GM12878 (cell line): ENCODE measurements around the gene SPAG17. TPM values are rescaled to one million over a fixed set of nuclear protein-coding genes. Genes with fewer than 3 reads are reported as not detected.

Source experiments
- ATAC-seq: fragments of 200-7000 bp; cut with Tn5 transposase; 3 replicates; pipeline ENCODE4 v1.9.1; 2020; ENCODE audit warnings: mild to moderate bottlenecking, moderate library complexity
- BruUV-seq: library from RNA; stranded (reverse); fragments of 400-500 nt; replicated peaks from 2 replicates; lab custom pipeline; 2021; lab: Mats Ljungman, UMichigan
- CTCF ChIA-PET: fragments of 300-600 bp; sonication (Branson Sonifier 250); formaldehyde crosslinking; extraction: SDS; loops from one replicate; lab custom pipeline; 2021; ENCODE audit warnings: inconsistent platforms; lab: Yijun Ruan, JAX
- POLR2A ChIA-PET: fragments of 350-600 bp; formaldehyde crosslinking; extraction: SDS; loops from one replicate; lab custom pipeline; 2021; ENCODE audit warnings: inconsistent platforms; lab: Charles Lee
- RAD21 ChIA-PET: fragments of 300-600 bp; sonication (Branson Sonifier 250); formaldehyde crosslinking; loops from one replicate; lab custom pipeline; 2023; ENCODE audit warnings: antibody characterized with exemption; ENCODE audit not compliant: unreplicated experiment; lab: Charles Lee
- SMC1A ChIA-PET: fragments of 300-600 bp; sonication (Branson Sonifier 250); formaldehyde crosslinking; loops from one replicate; lab custom pipeline; 2023; ENCODE audit not compliant: unreplicated experiment, uncharacterized antibody; lab: Charles Lee
- DNase-seq: peaks from one replicate; pipeline ENCODE4 v3.0.0-alpha.2; 2011; ENCODE audit warnings: low read depth, low spot score
- FAIRE-seq: peaks from 3 replicates; lab custom pipeline; 2011; peaks lifted over from hg19 to GRCh38; lab: Jason Lieb, UNC
- H2AFZ ChIP-seq: 2 replicates; pipeline ENCODE4 v1.6.0; 2011; ENCODE audit warnings: low read depth, low read length, control low read depth; ENCODE audit not compliant: control insufficient read depth
- H3K27ac ChIP-seq: 2 replicates; pipeline ENCODE4 v1.5.1; 2011; ENCODE audit warnings: control low read depth; ENCODE audit not compliant: control insufficient read depth, insufficient read depth
- H3K27me3 ChIP-seq, 2 experiments: replicated peaks in 1 of 2; 2 replicates each; pipeline versions ENCODE4 v1.6.0 to v1.6.1; 2011; ENCODE audit warnings: low read length in 1 of 2; ENCODE audit not compliant: control insufficient read depth in 2 of 2, insufficient read depth in 2 of 2
- H3K36me3 ChIP-seq, 2 experiments: 2 replicates each; pipeline ENCODE4 v1.5.1; 2011; ENCODE audit warnings: low read length in 1 of 2; ENCODE audit not compliant: control insufficient read depth in 2 of 2, insufficient read depth in 2 of 2
- H3K4me1 ChIP-seq: 2 replicates; pipeline ENCODE4 v1.6.1; 2011; ENCODE audit warnings: mild to moderate bottlenecking, low read length, moderate library complexity, mixed read lengths; ENCODE audit not compliant: control insufficient read depth, insufficient read depth
- H3K4me2 ChIP-seq: 2 replicates; pipeline ENCODE4 v1.6.0; 2011; ENCODE audit warnings: control low read depth; ENCODE audit not compliant: control insufficient read depth, insufficient read depth
- H3K4me3 ChIP-seq: fragments of 200-600 bp; sonication (generic); 2 replicates; pipeline ENCODE4 v1.5.1; 2016
- H3K79me2 ChIP-seq: 2 replicates; pipeline ENCODE4 v1.6.0; 2011; ENCODE audit warnings: low read length; ENCODE audit not compliant: control insufficient read depth, insufficient read depth
- H3K9ac ChIP-seq: 2 replicates; pipeline ENCODE4 v1.8.0; 2011; ENCODE audit warnings: low read length, control low read depth, mixed read lengths; ENCODE audit not compliant: control insufficient read depth, insufficient read depth
- H3K9me3 ChIP-seq: replicated peaks from 3 replicates; pipeline ENCODE4 v1.5.1; 2011; ENCODE audit warnings: mild to moderate bottlenecking, low read length; ENCODE audit not compliant: control insufficient read depth, insufficient read depth
- H4K20me1 ChIP-seq: 2 replicates; pipeline ENCODE4 v1.6.0; 2011; ENCODE audit not compliant: control insufficient read depth, insufficient read depth
- BHLHE40 ChIP-seq, 2 experiments: fragments of 450-650 bp in 1 of 2; IDR thresholded peaks; 2 replicates each; pipeline ENCODE4 v1.6.1; 2011 to 2017; ENCODE audit warnings: low read depth in 2 of 2, borderline replicate concordance in 1 of 2, improper control_type of control experiment in 1 of 2, low read length in 1 of 2, mild to moderate bottlenecking in 1 of 2
- JUND ChIP-seq: IDR thresholded peaks from 2 replicates; pipeline ENCODE4 v1.6.1; 2012; ENCODE audit warnings: low read depth, mild to moderate bottlenecking, low read length, improper control_type of control experiment, moderate library complexity
- KDM1A ChIP-seq: fragments of 200-600 bp; sonication (generic); IDR thresholded peaks from 2 replicates; pipeline ENCODE4 v1.6.1; 2016; ENCODE audit warnings: borderline replicate concordance
- MYB ChIP-seq: fragments of 150-350 bp; IDR thresholded peaks from 2 replicates; pipeline ENCODE4 v1.6.1; 2014; ENCODE audit warnings: mild to moderate bottlenecking, low read depth, low read length, borderline replicate concordance
- SMAD1 ChIP-seq: fragments of 450-650 bp; IDR thresholded peaks from 2 replicates; pipeline ENCODE4 v1.6.1; 2018; ENCODE audit warnings: mild to moderate bottlenecking, low read depth; ENCODE audit not compliant: partially characterized antibody
- YY1 ChIP-seq: IDR thresholded peaks from 2 replicates; pipeline ENCODE4 v1.6.1; 2011; ENCODE audit warnings: low read depth, mild to moderate bottlenecking, low read length
- WGBS: methylation state at CpG from one replicate; pipeline ENCODE4 v1.1.6; 2016; ENCODE audit warnings: low lambda C conversion rate; ENCODE audit not compliant: insufficient replicate concordance, insufficient coverage; ENCODE audit errors: missing lambda C conversion rate; 5-methylcytosine and 5-hydroxymethylcytosine counted together
- in situ Hi-C: fragments of 300-500 bp; cut with MboI; formaldehyde crosslinking; loops from 9 replicates; pipeline ENCODE4 v1.14.3; 2018; ENCODE audit warnings: mixed read lengths
- intact Hi-C: fragments of 100-400 bp; cut with micrococcal nuclease; formaldehyde crosslinking; loops from one replicate; pipeline ENCODE4 v1.14.2; 2022; ENCODE audit not compliant: unreplicated experiment
- polyA plus RNA-seq, 11 experiments: library from polyadenylated mRNA; depleted of rRNA in 4 of 11; unstranded in 6 of 11; stranded (reverse) in 5 of 11; fragments of >200 nt; fragmentation: Nextera tagmentation in 4 of 11; fragmentation: Illumina TruSeq in 1 of 11; extraction: Ambion mirVana in 4 of 11; extraction: Trizol in 1 of 11; gene quantifications; 1 replicate in 1 of 11; 2 replicates in 10 of 11; pipeline versions ENCODE4 v1.2.1 to v1.2.3, GENCODE V29; 2011 to 2016; ENCODE audit warnings: inconsistent platforms in 2 of 11, missing spikeins in 2 of 11, low read depth in 1 of 11
- total RNA-seq, 4 experiments: library from RNA; depleted of rRNA in 3 of 4; stranded (reverse); fragments of >200 nt in 3 of 4; fragmentation: Illumina TruSeq in 1 of 4; extraction: Trizol in 1 of 4; gene quantifications; 2 replicates each; pipeline versions ENCODE4 v1.2.1 to v1.2.3, GENCODE V29; 2013 to 2021

Gene SPAG17
- total and polyA plus RNA-seq, 10 of the 15 experiments (the other 5 are each of a cell fraction or from before 2014, with no cell fraction given) = 0.02 to 0.16 (median 0.03) TPM; not detected in 7

DNA sequence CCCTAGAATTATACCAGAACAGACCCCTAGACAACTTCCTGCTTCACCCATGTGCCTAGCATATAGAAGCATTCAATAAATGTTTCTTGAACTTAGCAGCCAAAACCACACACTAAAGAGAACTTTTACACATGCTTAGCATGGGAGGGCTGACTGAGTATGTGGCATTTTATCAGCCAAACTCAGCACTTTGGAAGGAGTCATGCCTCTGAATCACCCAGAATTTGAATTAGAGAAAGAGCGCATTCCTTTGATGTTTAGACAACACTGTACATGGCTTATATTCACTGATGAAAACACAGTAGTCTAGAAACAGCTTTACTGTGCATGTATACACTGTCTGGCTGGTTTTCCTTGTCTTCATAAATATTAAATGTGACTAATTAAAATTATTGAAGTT lies 26.1 kb downstream of the SPAG17 start:
- DNase-seq = no peak
- SMC1A ChIA-PET = no interaction called here

GRCh38 chr1:118157506-118157905 lies 27.5 kb downstream of the SPAG17 start:
- ATAC-seq = no peak
- ChIA-PET SMC1A (no interaction called here), CTCF (no interaction called here), RAD21 (no interaction called here), POLR2A (no interaction called here)
- Histone ChIP-seq H3K36me3 (no peaks in the 10 kb centered on the region), H3K9ac (no peak overlapping the region), H2AFZ (no peak overlapping the region), H3K4me2 (no peak overlapping the region), H3K27me3 (no peaks in the 10 kb centered on the region), H3K4me1 (no peaks in the 10 kb centered on the region), H3K27ac (no peak overlapping the region), H4K20me1 (no peaks in the 10 kb centered on the region), H3K9me3 (no peaks in the 10 kb centered on the region), H3K79me2 (no peaks in the 10 kb centered on the region), H3K4me3 (no peak overlapping the region)
- DNase-seq = no peak
- no TSS peak for BruUV-seq
- in situ Hi-C loops (no loop called here), intact Hi-C loops (loop anchor here (10.0 kb wide), 1 partner anchor 1117 kb away; no protein-coding TSS in a partner anchor)
- FAIRE-seq = no peak
- no peak for TF ChIP-seq SMAD1
- TF ChIP-seq, all 136 proteins: peak for 0
- 16% methylated on average over 2 of the region's 2 CpGs for WGBS

More for the DNA sequence above, 26.1 kb downstream of the SPAG17 start:
- Histone ChIP-seq H3K27me3 (no peaks in the 10 kb centered on the region; a peak in 1 of 4 replicates), H3K9me3 (no peaks in the 10 kb centered on the region), H3K4me1 (no peaks in the 10 kb centered on the region), H3K4me3 (no peak overlapping the region), H2AFZ (no peak overlapping the region), H4K20me1 (no peaks in the 10 kb centered on the region), H3K36me3 (no peaks in the 10 kb centered on the region), H3K4me2 (no peak overlapping the region), H3K79me2 (no peaks in the 10 kb centered on the region), H3K27ac (no peak overlapping the region), H3K9ac (no peak overlapping the region)
- no peak for FAIRE-seq
- TF ChIP-seq BHLHE40 (IDR thresholded peaks at IDR 0.05; ENCODE audit: borderline replicate concordance in 1 of 2, low read depth in 2 of 2, low read length in 1 of 2) = no peak
- TF ChIP-seq MYB = no peak
- TF ChIP-seq YY1 = no peak
- TF ChIP-seq KDM1A = no peak
- TF ChIP-seq JUND = no peak
- no TSS peak for BruUV-seq
- RAD21 ChIA-PET = no interaction called here
- 91% methylated on average over 1 of the region's 1 CpG for WGBS
- in situ Hi-C loops = no loop called here
- ATAC-seq = no peak
- CTCF ChIA-PET = no interaction called here
- POLR2A ChIA-PET = no interaction called here
- intact Hi-C loops = loop anchor here (10.0 kb wide), 1 partner anchor 1116 kb away; no protein-coding TSS in a partner anchor
